ENCODE data around the gene CIZ1.

DNA sequence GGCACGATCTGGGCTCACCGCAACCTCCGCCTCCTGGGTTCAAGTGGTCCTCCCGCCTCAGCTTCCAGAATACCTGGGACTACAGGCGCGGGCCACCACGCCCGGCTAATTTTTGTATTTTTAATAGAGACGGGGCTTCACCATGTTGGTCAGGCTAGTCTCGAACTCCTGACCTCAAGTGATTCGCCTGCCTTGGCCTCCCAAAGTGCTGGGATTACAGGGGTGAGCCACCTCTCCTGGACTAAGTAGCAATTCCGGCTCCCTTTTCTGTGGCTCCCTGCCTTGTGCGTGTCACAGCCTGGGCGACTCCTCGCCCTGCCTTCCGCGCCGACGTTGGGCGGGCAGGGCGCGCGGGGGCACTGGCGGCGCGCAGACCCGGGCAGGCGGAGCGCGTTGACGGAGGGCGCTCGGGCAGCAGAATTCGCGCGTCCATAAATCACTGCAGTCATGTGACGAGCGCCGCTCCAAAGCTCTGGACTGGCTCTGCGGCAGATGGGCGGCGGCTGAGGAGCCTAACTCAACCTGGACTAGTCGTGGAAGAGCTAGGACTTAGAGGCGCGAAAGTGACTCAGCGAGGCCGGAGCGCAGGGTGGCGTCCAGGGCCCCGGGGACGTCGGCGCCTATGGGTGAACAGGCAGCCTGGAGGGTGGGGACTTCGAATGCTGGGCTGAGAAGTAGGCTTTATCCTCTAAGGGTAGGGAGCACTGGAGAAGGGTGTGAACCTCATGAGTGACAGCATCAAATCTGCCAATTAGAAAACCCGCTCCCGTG, 1.4 kb upstream of the CIZ1 start:
- TF ChIP-seq CTCF (IDR thresholded peaks at IDR 0.05) (peak; percentile 84), POLR2AphosphoS5 (IDR thresholded peaks at IDR 0.05; ENCODE audit: low read depth, low read length) (no peak)
